HepG2 (cell line): ENCODE data around the gene CA7. TPM values are rescaled to one million over a fixed set of nuclear protein-coding genes. Genes with fewer than 3 reads are reported as not detected.

Source experiments
- ETV5 ChIP-seq: IDR thresholded peaks from 2 replicates; pipeline ENCODE4 v1.6.1; 2018; ENCODE audit warnings: missing biosample characterization, missing genetic modification reagents, inconsistent platforms, borderline replicate concordance
- FOXK1 ChIP-seq: sonication (generic); formaldehyde crosslinking; IDR thresholded peaks from 2 replicates; pipeline ENCODE4 v1.4.0; 2020; ENCODE audit warnings: low read depth, missing genetic modification reagents, borderline replicate concordance
- GATAD1 ChIP-seq: IDR thresholded peaks from 2 replicates; pipeline ENCODE4 v1.6.1; 2016; ENCODE audit warnings: missing genetic modification reagents, missing compliant biosample characterization
- HNRNPK ChIP-seq: fragments of 200-400 bp; formaldehyde crosslinking; IDR thresholded peaks from 2 replicates; pipeline ENCODE4 v1.6.1; 2018; ENCODE audit warnings: low read length, low read depth, moderate library complexity, mild to moderate bottlenecking; ENCODE audit not compliant: poor library complexity, severe bottlenecking
- NAIF1 ChIP-seq: sonication (generic); formaldehyde crosslinking; IDR thresholded peaks from 2 replicates; pipeline ENCODE4 v1.5.0; 2020; ENCODE audit warnings: mild to moderate bottlenecking, missing genetic modification reagents, borderline replicate concordance
- RBM22 ChIP-seq: fragments of 200-400 bp; formaldehyde crosslinking; optimal IDR thresholded peaks from 2 replicates; pipeline ENCODE3; 2017; ENCODE audit warnings: mild to moderate bottlenecking, low read length, moderate library complexity
- SKI ChIP-seq: fragments of 450-650 bp; IDR thresholded peaks from one replicate; pipeline ENCODE4 v1.6.1; 2018; ENCODE audit warnings: mild to moderate bottlenecking; ENCODE audit not compliant: partially characterized antibody
- SSRP1 ChIP-seq: IDR thresholded peaks from 2 replicates; pipeline ENCODE4 v1.6.1; 2016; ENCODE audit warnings: control low read depth
- STAG1 ChIP-seq: sonication (generic); formaldehyde crosslinking; IDR thresholded peaks from 2 replicates; pipeline ENCODE4 v1.4.0; 2020; ENCODE audit warnings: missing genetic modification reagents
- STAT6 ChIP-seq: sonication (generic); formaldehyde crosslinking; IDR thresholded peaks from 2 replicates; pipeline ENCODE4 v1.4.0; 2020; ENCODE audit warnings: missing genetic modification reagents, mild to moderate bottlenecking, borderline replicate concordance
- TCF7 ChIP-seq: sonication (generic); IDR thresholded peaks from 2 replicates; pipeline ENCODE4 v1.6.1; 2016; ENCODE audit warnings: antibody characterized with exemption, low read depth
- THAP9 ChIP-seq: sonication (generic); formaldehyde crosslinking; IDR thresholded peaks from 2 replicates; pipeline ENCODE4; 2020; ENCODE audit warnings: missing genetic modification reagents, mild to moderate bottlenecking, borderline replicate concordance
- YY1 ChIP-seq: IDR thresholded peaks from 2 replicates; pipeline ENCODE4 v1.6.1; 2011; ENCODE audit warnings: low read length, low read depth, moderate library complexity, mild to moderate bottlenecking; ENCODE audit not compliant: insufficient read depth, insufficient replicate concordance
- ZNF468 ChIP-seq: sonication (generic); formaldehyde crosslinking; IDR thresholded peaks from 2 replicates; pipeline ENCODE4 v1.8.0; 2022; ENCODE audit warnings: mild to moderate bottlenecking, moderate library complexity, missing genetic modification reagents
- ZNF577 ChIP-seq: sonication (generic); formaldehyde crosslinking; IDR thresholded peaks from 2 replicates; pipeline ENCODE4 v1.4.0; 2020; ENCODE audit warnings: mild to moderate bottlenecking, low read depth, missing genetic modification reagents, borderline replicate concordance
- ZNF687 ChIP-seq: sonication (generic); formaldehyde crosslinking; IDR thresholded peaks from 2 replicates; pipeline ENCODE4 v1.5.1; 2020; ENCODE audit warnings: mild to moderate bottlenecking, missing genetic modification reagents, moderate library complexity
- ZNF777 ChIP-seq: sonication (generic); formaldehyde crosslinking; IDR thresholded peaks from 2 replicates; pipeline ENCODE4 v1.4.0; 2020; ENCODE audit warnings: missing genetic modification reagents
- ZZZ3 ChIP-seq: sonication (generic); formaldehyde crosslinking; IDR thresholded peaks from 2 replicates; pipeline ENCODE4 v1.4.0; 2020; ENCODE audit warnings: missing genetic modification reagents, mild to moderate bottlenecking, borderline replicate concordance
- polyA plus RNA-seq, 8 experiments: library from polyadenylated mRNA; depleted of rRNA in 3 of 8; stranded (reverse) in 7 of 8; unstranded in 1 of 8; fragments of >200 nt; fragmentation: Illumina TruSeq in 4 of 8; extraction: Trizol in 4 of 8; gene quantifications; 2 replicates each; pipeline versions ENCODE4 v1.2.1 to v1.2.3, GENCODE V29; 2011 to 2016; ENCODE audit warnings: low read depth in 4 of 8, missing spikeins in 1 of 8, mixed read lengths in 1 of 8; ENCODE audit not compliant: insufficient read depth in 1 of 8
- total RNA-seq, 5 experiments: library from RNA; depleted of rRNA; stranded (reverse); fragments of >200 nt; fragmentation: Illumina TruSeq; extraction: Trizol; gene quantifications; 2 replicates each; pipeline ENCODE4 v1.2.3, GENCODE V29; 2016; ENCODE audit warnings: low read depth in 1 of 5

CA7 gene
- total and polyA plus RNA-seq, 2 of the 13 experiments (the other 11 are each of a cell fraction or from before 2014, with no cell fraction given) = not detected

GRCh38 chr16:66830422-66831404, 13.5 kb upstream of the CA7 start, which contains the start of gene NAE1 (continued):
- TF ChIP-seq ZNF687 (CRISPR knock-in tag) (peak; percentile 98), RBM22 (no peak), THAP9 (CRISPR knock-in tag) (no peak), SKI (no peak), NAIF1 (CRISPR knock-in tag) (no peak; the same call in 1 of the 2 replicates), ZZZ3 (no peak; the same call in 1 of the 2 replicates), TCF7 (no peak), STAG1 (CRISPR knock-in tag) (peak; percentile 68), ZNF777 (CRISPR knock-in tag) (peak; percentile 84), ZNF577 (no peak), SSRP1 (CRISPR knock-in tag) (no peak), STAT6 (peak; percentile 55; the same call in 1 of the 2 replicates), GATAD1 (CRISPR knock-in tag) (peak; percentile 61; the same call in 1 of the 2 replicates), FOXK1 (no peak; the same call in 1 of the 2 replicates), YY1 (peak; percentile 92), HNRNPK (no peak), ZNF468 (CRISPR knock-in tag) (no peak; the same call in 1 of the 2 replicates), ETV5 (CRISPR knock-in tag) (peak; percentile 44)
